Activated CD8-positive, alpha-beta T cell treated with anti-CD3 and anti-CD28 coated beads for 36 hours (primary cell): ENCODE results near the gene PRKAG2. TPM values are rescaled to one million over a fixed set of nuclear protein-coding genes. Genes with fewer than 3 reads are reported as not detected.

ENCODE experiments used
- ATAC-seq: fragments of 200-7000 bp; cut with Tn5 transposase; one replicate; pipeline ENCODE4 v1.10.0; 2021; ENCODE audit warnings: mild to moderate bottlenecking, moderate library complexity
- CTCF ChIA-PET: fragments of 350-600 bp; sonication (Branson Sonifier 250); formaldehyde crosslinking; loops from one replicate; lab custom pipeline; 2021; ENCODE audit warnings: antibody characterized with exemption; lab: Charles Lee
- POLR2A ChIA-PET: fragments of 350-600 bp; sonication (Branson Sonifier 250); formaldehyde crosslinking; loops from one replicate; lab custom pipeline; 2021; ENCODE audit warnings: antibody characterized with exemption; lab: Charles Lee
- DNase-seq: peaks from one replicate; pipeline ENCODE4 v3.0.0-alpha.2; 2020
- H3K27ac Mint-ChIP-seq: one replicate; pipeline ENCODE4 v1.8.0; 2021; ENCODE audit warnings: mild to moderate bottlenecking, mixed read lengths
- H3K27me3 Mint-ChIP-seq: one replicate; pipeline ENCODE4 v1.8.0; 2021; ENCODE audit warnings: mixed read lengths
- H3K36me3 Mint-ChIP-seq: one replicate; pipeline ENCODE4 v1.8.0; 2021; ENCODE audit warnings: low read depth, mixed read lengths
- H3K4me1 Mint-ChIP-seq: one replicate; pipeline ENCODE4 v1.8.0; 2021; ENCODE audit warnings: low read depth, mixed read lengths
- H3K4me3 Mint-ChIP-seq: one replicate; pipeline ENCODE4 v1.8.0; 2021; ENCODE audit warnings: mild to moderate bottlenecking, moderate library complexity, mixed read lengths
- H3K9me3 Mint-ChIP-seq: one replicate; pipeline ENCODE4 v1.8.0; 2021; ENCODE audit warnings: mixed read lengths
- CTCF ChIP-seq: fragments of 200-600 bp; IDR thresholded peaks from one replicate; pipeline ENCODE4 v1.8.0; 2022; ENCODE audit warnings: antibody characterized with exemption, mild to moderate bottlenecking
- intact Hi-C: fragments of 100-400 bp; cut with micrococcal nuclease; formaldehyde crosslinking; loops from one replicate; pipeline ENCODE4 v1.10.0; 2022
- total RNA-seq, 2 experiments: library from RNA; stranded (reverse); gene quantifications; one replicate each; pipeline ENCODE4 v1.2.3, GENCODE V29; 2021

PRKAG2 gene
- total RNA-seq, 2 experiments from 2014 or later: 17.0 to 19.2 TPM

DNA sequence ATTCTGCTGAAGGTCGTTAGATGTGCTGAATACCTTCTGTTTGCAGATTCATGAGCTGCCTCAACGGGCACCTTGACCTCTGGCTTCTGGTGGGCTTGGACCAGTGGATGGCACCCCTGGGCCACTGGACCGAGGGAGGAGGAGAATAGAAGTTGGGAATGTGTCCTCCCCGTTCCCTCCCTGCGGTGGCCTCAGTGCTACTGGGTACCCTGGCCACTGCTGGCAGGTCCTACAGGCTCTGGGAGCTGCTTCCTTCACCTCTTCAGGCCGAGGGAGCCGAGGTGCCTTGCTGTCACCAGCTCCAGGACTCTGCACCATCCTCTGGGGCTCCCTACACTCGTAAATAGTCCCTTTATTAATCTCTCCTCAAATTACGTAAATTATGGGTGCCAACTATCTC lies 47.1 kb upstream of the PRKAG2 start:
- ATAC-seq: no peak
- Mint-ChIP-seq H3K27me3 (peaks cover 9% of the 10 kb centered on the region), H3K9me3 (no peaks in the 10 kb centered on the region), H3K27ac (no peak overlapping the region), H3K36me3 (no peaks in the 10 kb centered on the region), H3K4me1 (peaks cover 9% of the 10 kb centered on the region), H3K4me3 (no peak overlapping the region)
- DNase-seq: no peak
- no peak for TF ChIP-seq CTCF
- ChIA-PET POLR2A (interaction anchor here (0.6 kb wide), 1 partner anchor 343 kb away, joined by 3 read pairs; no protein-coding TSS in a partner anchor), CTCF (interaction anchor here (0.9 kb wide), 1 partner anchor 11 kb away, joined by 3 read pairs; no protein-coding TSS in a partner anchor)
- intact Hi-C loops: no loop called here

DNA sequence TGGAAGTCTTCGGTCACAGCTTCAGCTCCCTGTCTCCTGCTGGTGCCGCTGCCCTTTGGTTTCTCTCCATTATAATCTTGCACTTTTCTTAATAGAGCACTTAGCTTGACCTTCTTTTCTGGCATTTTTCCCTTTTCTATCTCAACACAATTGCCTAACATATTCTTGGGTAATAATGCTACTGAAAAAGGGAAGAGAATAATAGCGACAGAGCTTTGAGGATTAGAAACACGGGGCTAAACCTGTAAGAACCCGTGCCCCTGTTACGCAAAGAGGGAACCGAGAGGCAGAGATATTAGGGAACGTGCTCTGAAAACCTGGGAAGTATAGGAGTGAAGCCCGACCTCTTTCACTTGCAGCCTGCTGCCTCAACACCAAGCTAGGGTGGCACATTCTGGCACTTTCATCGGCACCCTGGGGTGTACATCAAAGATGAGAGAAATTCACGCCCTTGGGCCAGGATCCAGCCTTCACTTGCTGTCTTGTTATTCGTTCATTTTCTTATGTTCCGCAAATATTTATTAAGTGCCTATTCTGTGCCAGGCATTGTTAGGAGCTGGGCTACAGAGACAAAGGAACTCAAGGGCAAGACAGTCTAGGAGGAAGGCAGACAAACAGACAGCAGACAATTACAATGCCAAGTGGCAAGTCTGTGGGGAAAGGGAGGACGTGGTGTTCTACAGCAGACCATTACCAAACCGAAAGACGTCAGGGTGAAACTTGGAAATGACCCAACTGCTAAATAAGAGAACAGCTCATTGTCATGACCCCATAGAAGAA lies 46.4 kb upstream of the PRKAG2 start:
- peaks cover 9% of the 10 kb centered on the region for H3K4me1 Mint-ChIP-seq

DNA sequence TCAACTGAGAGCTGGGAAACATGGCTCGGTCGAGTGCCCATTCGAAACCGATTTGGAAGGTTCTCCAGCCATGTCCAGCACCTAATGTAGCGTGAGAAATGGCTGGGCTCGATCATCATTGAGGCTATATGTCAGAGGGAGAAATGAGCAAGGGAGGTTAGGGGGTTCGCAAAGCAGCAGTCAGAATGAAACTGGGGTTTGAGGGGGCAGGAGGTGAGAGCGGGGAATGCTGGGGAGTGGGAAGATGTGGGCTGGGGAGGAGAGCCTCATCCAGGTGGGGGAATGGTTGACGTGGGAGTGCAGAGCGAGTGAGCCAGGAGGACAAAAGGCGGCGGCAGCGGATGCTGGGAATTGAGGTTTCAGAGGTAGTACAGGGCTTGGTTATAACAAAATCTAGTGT lies 44.5 kb upstream of the PRKAG2 start:
- Mint-ChIP-seq H3K27me3 (peaks cover 9% of the 10 kb centered on the region), H3K9me3 (no peaks in the 10 kb centered on the region), H3K27ac (no peak overlapping the region), H3K4me3 (no peak overlapping the region), H3K4me1 (peaks cover 9% of the 10 kb centered on the region), H3K36me3 (no peaks in the 10 kb centered on the region)
- POLR2A ChIA-PET: no interaction called here
- ATAC-seq: no peak
- intact Hi-C loops: no loop called here
- no peak for DNase-seq
- no peak for TF ChIP-seq CTCF
- CTCF ChIA-PET: interaction anchor here (1.2 kb wide), 1 partner anchor 11 kb away, joined by 3 read pairs; no protein-coding TSS in a partner anchor

More for the DNA sequence above, 46.4 kb upstream of the PRKAG2 start:
- no peak for DNase-seq
- ChIA-PET POLR2A (interaction anchor here (0.6 to 1.3 kb wide), 2 partner anchors 13 to 343 kb away, joined by 3 read pairs; no protein-coding TSS in a partner anchor), CTCF (interaction anchor here (0.9 kb wide), 1 partner anchor 11 kb away, joined by 3 read pairs; no protein-coding TSS in a partner anchor)
- H3K27me3 Mint-ChIP-seq: peaks cover 9% of the 10 kb centered on the region
- no peak overlapping the region for H3K27ac Mint-ChIP-seq
- ATAC-seq: no peak
- intact Hi-C loops: no loop called here
- no peak for TF ChIP-seq CTCF
- no peak overlapping the region for H3K4me3 Mint-ChIP-seq
- no peaks in the 10 kb centered on the region for H3K9me3 Mint-ChIP-seq
- H3K36me3 Mint-ChIP-seq: no peaks in the 10 kb centered on the region

GRCh38 chr7:151920488-151920887 lies 43.6 kb upstream of the PRKAG2 start:
- no peak overlapping the region for H3K27ac Mint-ChIP-seq
- no peaks in the 10 kb centered on the region for H3K36me3 Mint-ChIP-seq
- peaks cover 9% of the 10 kb centered on the region for H3K27me3 Mint-ChIP-seq
- TF ChIP-seq CTCF: no peak
- DNase-seq: no peak
- no peak for ATAC-seq
- no peak overlapping the region for H3K4me3 Mint-ChIP-seq
- H3K9me3 Mint-ChIP-seq: no peaks in the 10 kb centered on the region
- intact Hi-C loops: no loop called here
- ChIA-PET CTCF (no interaction called here), POLR2A (no interaction called here)
- peaks cover 2% of the 10 kb centered on the region for H3K4me1 Mint-ChIP-seq

GRCh38 chr7:151919595-151919994 lies 42.7 kb upstream of the PRKAG2 start:
- ChIA-PET CTCF (no interaction called here), POLR2A (no interaction called here)
- H3K27ac Mint-ChIP-seq: no peak overlapping the region
- H3K4me1 Mint-ChIP-seq: peaks cover 2% of the 10 kb centered on the region
- no peaks in the 10 kb centered on the region for H3K36me3 Mint-ChIP-seq
- no peak for TF ChIP-seq CTCF
- peaks cover 4% of the 10 kb centered on the region for H3K9me3 Mint-ChIP-seq
- intact Hi-C loops: no loop called here
- no peak overlapping the region for H3K4me3 Mint-ChIP-seq
- H3K27me3 Mint-ChIP-seq: peaks cover 9% of the 10 kb centered on the region
- ATAC-seq (no peak), DNase-seq (no peak)
